H1 (cell line): Measurements from ENCODE around the gene FOXN3. TPM values are rescaled to one million over a fixed set of nuclear protein-coding genes. Genes with fewer than 3 reads are reported as not detected.

Experiments used
- CTCF ChIA-PET: fragments of 300-600 bp; sonication (Branson Sonifier 250); formaldehyde crosslinking; loops from one replicate; lab custom pipeline; 2021; ENCODE audit not compliant: partially characterized antibody; lab: Charles Lee
- POLR2A ChIA-PET: fragments of 300-600 bp; sonication (Branson Sonifier 250); formaldehyde crosslinking; loops from one replicate; lab custom pipeline; 2021; ENCODE audit warnings: inconsistent platforms; ENCODE audit not compliant: partially characterized antibody; lab: Charles Lee
- DNase-seq, 2 experiments: peaks; one replicate each; pipeline versions ENCODE4 v3.0.0 to v3.0.0-alpha.2; 2010 to 2022; ENCODE audit warnings: low spot score in 2 of 2, low read depth in 1 of 2, mixed read lengths in 1 of 2
- FAIRE-seq: peaks from 2 replicates; lab custom pipeline; 2011; peaks lifted over from hg19 to GRCh38; lab: Jason Lieb, UNC
- H2AFZ ChIP-seq: 2 replicates; pipeline ENCODE4 v1.8.1; 2012; ENCODE audit warnings: low read length, inconsistent platforms
- H2AK5ac ChIP-seq: 2 replicates; pipeline ENCODE4 v1.6.1; 2013; ENCODE audit warnings: low read depth, low read length
- H2BK120ac ChIP-seq: replicated peaks from 2 replicates; pipeline ENCODE3; 2013; ENCODE audit warnings: low read depth, low read length, inconsistent platforms
- H2BK12ac ChIP-seq: 2 replicates; pipeline ENCODE4 v1.6.1; 2013; ENCODE audit warnings: low read depth, low read length
- H2BK15ac ChIP-seq: 2 replicates; pipeline ENCODE4 v1.6.1; 2013; ENCODE audit warnings: low read length
- H2BK20ac ChIP-seq: 2 replicates; pipeline ENCODE4 v1.6.1; 2013; ENCODE audit warnings: low read length
- H2BK5ac ChIP-seq: 2 replicates; pipeline ENCODE4 v1.6.1; 2013; ENCODE audit warnings: low read depth, low read length
- H3K14ac ChIP-seq: 2 replicates; pipeline ENCODE4 v1.6.1; 2013; ENCODE audit warnings: inconsistent platforms; ENCODE audit not compliant: insufficient read length
- H3K18ac ChIP-seq: 2 replicates; pipeline ENCODE4 v1.6.1; 2013; ENCODE audit warnings: low read length; ENCODE audit errors: extremely low read depth
- H3K23ac ChIP-seq: 2 replicates; pipeline ENCODE4 v1.6.1; 2013; ENCODE audit warnings: inconsistent platforms; ENCODE audit not compliant: insufficient read length
- H3K23me2 ChIP-seq: 2 replicates; pipeline ENCODE4 v1.6.1; 2013; ENCODE audit warnings: low read depth, low read length
- H3K27ac ChIP-seq: 2 replicates; pipeline ENCODE4 v1.6.1; 2011; ENCODE audit warnings: low read depth, low read length, inconsistent platforms
- H3K27me3 ChIP-seq, 4 experiments: replicated peaks in 1 of 4; 1 replicate in 1 of 4; 2 replicates in 3 of 4; pipeline versions ENCODE4 v1.6.1 to v1.8.1; 2011 to 2013; ENCODE audit warnings: low read length in 3 of 4, mild to moderate bottlenecking in 3 of 4, inconsistent platforms in 2 of 4, mixed read lengths in 2 of 4, moderate library complexity in 1 of 4; ENCODE audit not compliant: control insufficient read depth in 3 of 4, insufficient read depth in 3 of 4; ENCODE audit errors: extremely low read depth in 1 of 4
- H3K36me3 ChIP-seq, 4 experiments: 2 replicates each; pipeline versions ENCODE4 v1.6.1 to v1.8.1; 2011 to 2013; ENCODE audit warnings: mild to moderate bottlenecking in 4 of 4, low read length in 3 of 4, moderate library complexity in 2 of 4, control low read depth in 1 of 4, inconsistent platforms in 1 of 4; ENCODE audit not compliant: insufficient read depth in 4 of 4, control insufficient read depth in 2 of 4
- H3K4ac ChIP-seq: replicated peaks from 2 replicates; pipeline ENCODE3; 2013; ENCODE audit warnings: low read length, low read depth, mixed read lengths, inconsistent platforms; ENCODE audit not compliant: insufficient read length
- H3K4me1 ChIP-seq, 4 experiments: replicated peaks in 1 of 4; 1 replicate in 1 of 4; 2 replicates in 3 of 4; pipeline versions ENCODE4 v1.6.1 to v1.8.1; 2011 to 2013; ENCODE audit warnings: low read length in 3 of 4, inconsistent platforms in 2 of 4, mixed read lengths in 1 of 4; ENCODE audit not compliant: insufficient read depth in 4 of 4, control insufficient read depth in 3 of 4
- H3K4me2 ChIP-seq, 2 experiments: 2 replicates each; pipeline versions ENCODE4 v1.6.1 to v1.8.1; 2011 to 2013; ENCODE audit warnings: low read depth in 2 of 2, low read length in 2 of 2, control low read depth in 1 of 2, inconsistent platforms in 1 of 2, mild to moderate bottlenecking in 1 of 2; ENCODE audit not compliant: insufficient read depth in 1 of 2
- H3K4me3 ChIP-seq, 4 experiments: fragments of 200-600, 300-600 bp in 1 of 4; sonication (generic), shearing (Covaris generic), sonication (Bioruptor Twin) in 1 of 4; 2 replicates each; pipeline versions ENCODE4 v1.5.1 to v1.8.1; 2011 to 2016; ENCODE audit warnings: low read length in 4 of 4, low read depth in 3 of 4, control low read depth in 2 of 4, inconsistent platforms in 2 of 4, mild to moderate bottlenecking in 2 of 4, mixed read lengths in 1 of 4, moderate library complexity in 1 of 4; ENCODE audit not compliant: insufficient read depth in 2 of 4; ENCODE audit errors: extremely low read depth in 1 of 4
- H3K56ac ChIP-seq: replicated peaks from 2 replicates; pipeline ENCODE3; 2013; ENCODE audit warnings: low read depth, mild to moderate bottlenecking, mixed read lengths, low read length, inconsistent platforms; ENCODE audit not compliant: insufficient read length
- H3K79me1 ChIP-seq: 2 replicates; pipeline ENCODE4 v1.6.1; 2013; ENCODE audit warnings: low read depth, low read length, control low read depth
- H3K79me2 ChIP-seq, 2 experiments: 2 replicates each; pipeline versions ENCODE4 v1.6.1 to v1.8.1; 2012 to 2013; ENCODE audit warnings: low read length in 2 of 2, mild to moderate bottlenecking in 2 of 2, inconsistent platforms in 1 of 2; ENCODE audit not compliant: insufficient read depth in 2 of 2, control insufficient read depth in 1 of 2
- H3K9ac ChIP-seq, 4 experiments: replicated peaks in 1 of 4; 1 replicate in 1 of 4; 2 replicates in 3 of 4; pipeline versions ENCODE4 v1.6.1 to v1.8.1; 2011 to 2013; ENCODE audit warnings: low read depth in 3 of 4, low read length in 3 of 4, control low read depth in 2 of 4, mild to moderate bottlenecking in 2 of 4, moderate library complexity in 2 of 4, inconsistent platforms in 1 of 4; ENCODE audit errors: extremely low read depth in 1 of 4
- H3K9me3 ChIP-seq, 2 experiments: 2 replicates each; pipeline versions ENCODE4 v1.6.1 to v1.8.1; 2012 to 2013; ENCODE audit warnings: mild to moderate bottlenecking in 2 of 2, moderate library complexity in 2 of 2, control low read depth in 1 of 2, inconsistent platforms in 1 of 2, low read depth in 1 of 2, low read length in 1 of 2, mixed read lengths in 1 of 2; ENCODE audit not compliant: insufficient read depth in 2 of 2
- H4K20me1 ChIP-seq, 2 experiments: replicated peaks in 1 of 2; 2 replicates each; pipeline versions ENCODE3 to v1.8.1; 2011 to 2013; ENCODE audit warnings: inconsistent platforms in 2 of 2, low read length in 2 of 2, mild to moderate bottlenecking in 1 of 2; ENCODE audit not compliant: insufficient read depth in 2 of 2, control insufficient read depth in 1 of 2
- H4K5ac ChIP-seq: 2 replicates; pipeline ENCODE4 v1.6.1; 2013; ENCODE audit warnings: low read length, low read depth, mixed read lengths, inconsistent platforms; ENCODE audit not compliant: insufficient read length
- H4K8ac ChIP-seq: 2 replicates; pipeline ENCODE4 v1.8.0; 2013; ENCODE audit warnings: mild to moderate bottlenecking, moderate library complexity, low read length, inconsistent platforms; ENCODE audit not compliant: insufficient read depth; ENCODE audit errors: extremely low read depth
- H4K91ac ChIP-seq: replicated peaks from 2 replicates; pipeline ENCODE3; 2013; ENCODE audit warnings: low read length, mixed read lengths, inconsistent platforms; ENCODE audit not compliant: insufficient read length
- ASH2L ChIP-seq: fragments of 200-600, 300-600 bp; sonication (generic); IDR thresholded peaks from one replicate; pipeline ENCODE4 v1.7.1; 2017; ENCODE audit warnings: low read length
- CBX5 ChIP-seq: fragments of 300-800, 300-1000 bp; sonication (generic); IDR thresholded peaks from 2 replicates; pipeline ENCODE4 v1.7.1; 2016; ENCODE audit warnings: antibody characterized with exemption, low read length, low read depth
- GABPA ChIP-seq: IDR thresholded peaks from 2 replicates; pipeline ENCODE4 v1.6.1; 2011; ENCODE audit warnings: mild to moderate bottlenecking, low read length, moderate library complexity, borderline replicate concordance; ENCODE audit not compliant: insufficient read depth
- JUND ChIP-seq: IDR thresholded peaks from 2 replicates; pipeline ENCODE4 v1.6.1; 2011; ENCODE audit warnings: mild to moderate bottlenecking, improper control_type of control experiment, low read length
- KDM5A ChIP-seq: fragments of 200-600 bp; IDR thresholded peaks from 2 replicates; pipeline ENCODE4 v1.7.1; 2012; ENCODE audit warnings: mild to moderate bottlenecking, low read length, inconsistent platforms, mixed read lengths
- NRF1 ChIP-seq: IDR thresholded peaks from 2 replicates; pipeline ENCODE4 v1.6.1; 2011; ENCODE audit warnings: mild to moderate bottlenecking, low read depth, low read length, improper control_type of control experiment
- POU5F1 ChIP-seq: IDR thresholded peaks from 2 replicates; pipeline ENCODE4 v1.6.1; 2011; ENCODE audit warnings: low read depth, mild to moderate bottlenecking, low read length, moderate library complexity
- RFX5 ChIP-seq: IDR thresholded peaks from 2 replicates; pipeline ENCODE4 v1.6.1; 2011; ENCODE audit warnings: low read depth, low read length, improper control_type of control experiment, borderline replicate concordance
- SIN3A ChIP-seq, 2 experiments: IDR thresholded peaks in 1 of 2; conservative IDR thresholded peaks in 1 of 2; 2 replicates each; pipeline ENCODE4 v1.6.1; 2011 to 2012; ENCODE audit warnings: low read length in 2 of 2, improper control_type of control experiment in 1 of 2, low read depth in 1 of 2, mild to moderate bottlenecking in 1 of 2
- SIRT6 ChIP-seq: IDR thresholded peaks from one replicate; pipeline ENCODE4 v1.7.1; 2012; ENCODE audit warnings: low read length, inconsistent platforms
- SP1 ChIP-seq: IDR thresholded peaks from 2 replicates; pipeline ENCODE4 v1.6.1; 2011; ENCODE audit warnings: low read depth, low read length
- TBP ChIP-seq: IDR thresholded peaks from 2 replicates; pipeline ENCODE4 v1.6.1; 2011; ENCODE audit warnings: low read depth, low read length, improper control_type of control experiment
- WGBS, 2 experiments: shearing (Covaris generic) in 1 of 2; methylation state at CpG; one replicate each; pipeline versions ENCODE4 v1.1.6 to v1.1.7; 2013 to 2015; ENCODE audit warnings: low lambda C conversion rate in 2 of 2, mixed read lengths in 2 of 2, inconsistent platforms in 1 of 2, low coverage in 1 of 2, missing lambda C conversion rate in 1 of 2; ENCODE audit not compliant: insufficient replicate concordance in 2 of 2, insufficient coverage in 1 of 2, insufficient read length in 1 of 2; ENCODE audit errors: extremely low coverage in 1 of 2, missing lambda C conversion rate in 1 of 2; 5-methylcytosine and 5-hydroxymethylcytosine counted together
- polyA plus RNA-seq, 7 experiments: library from polyadenylated mRNA; depleted of rRNA in 3 of 7; stranded (reverse) in 5 of 7; unstranded in 2 of 7; fragments of >200 nt in 5 of 7; fragments of 200-250 nt in 2 of 7; gene quantifications; 1 replicate in 5 of 7; 2 replicates in 1 of 7; 4 replicates in 1 of 7; pipeline versions ENCODE4 v1.2.1 to v1.2.3, GENCODE V29; 2011 to 2013; ENCODE audit warnings: missing spikeins in 2 of 7, mixed read lengths in 2 of 7
- total RNA-seq: library from RNA; stranded (reverse); fragmentation: NEBNext Ultra II Directional; extraction: Animal tissue kit (Norgen Biotek cat#: 25700); gene quantifications from 2 replicates; pipeline ENCODE4 v1.2.1, GENCODE V29; 2021

Gene FOXN3
- total and polyA plus RNA-seq, 2 of the 8 experiments (the other 6 are each of a cell fraction or from before 2014, with no cell fraction given): 52.6 to 178 TPM

GRCh38 chr14:89382901-89383845 lies 33.9 kb downstream of the FOXN3 start:
- H4K20me1 ChIP-seq: peaks cover 25 to 32% of the 10 kb centered on the region in 2 experiments
- no peak overlapping the region for H3K14ac ChIP-seq
- H4K8ac ChIP-seq: no peak overlapping the region
- H3K18ac ChIP-seq: no peak overlapping the region
- no peaks in the 10 kb centered on the region; a peak in 1 of 8 replicates for H3K36me3 ChIP-seq
- POLR2A ChIA-PET: interaction anchor here (1.2 to 1.9 kb wide), 2 partner anchors 11 to 14 kb away, joined by 3 to 8 read pairs; no protein-coding TSS in a partner anchor
- H3K79me2 ChIP-seq: peaks cover 30 to 100% of the 10 kb centered on the region in 2 experiments
- no peak overlapping the region for H2BK12ac ChIP-seq
- no peak overlapping the region for H2AFZ ChIP-seq
- H3K4me2 ChIP-seq: no peak overlapping the region
- H3K79me1 ChIP-seq: peaks cover 22% of the 10 kb centered on the region
- H2BK120ac ChIP-seq: no peak overlapping the region
- H2BK15ac ChIP-seq: no peak overlapping the region
- H2BK5ac ChIP-seq: no peak overlapping the region
- H4K5ac ChIP-seq: no peak overlapping the region
- no peak for DNase-seq
- TF ChIP-seq ASH2L: no peak
- no peak for TF ChIP-seq JUND
- TF ChIP-seq SIN3A (conservative IDR thresholded peaks at IDR 0.05 in 1 of 2, IDR thresholded peaks at IDR 0.05 in 1 of 2; ENCODE audit: low read depth in 1 of 2, low read length in 2 of 2): no peak
- no peak for TF ChIP-seq SP1
- TF ChIP-seq CBX5: no peak
- no peak for TF ChIP-seq GABPA
- no peak for TF ChIP-seq POU5F1
- no peak for TF ChIP-seq SIRT6
- TF ChIP-seq RFX5: no peak
- TF ChIP-seq TBP: no peak
- no peak for TF ChIP-seq KDM5A
- TF ChIP-seq NRF1: no peak
- TF ChIP-seq, all 59 proteins: peak for 0
- H3K4me3 ChIP-seq: no peak overlapping the region
- no peak overlapping the region for H3K56ac ChIP-seq
- peaks cover 2 to 8% (median 7%) of the 10 kb centered on the region in 4 experiments; a peak in 6 of 7 replicates for H3K4me1 ChIP-seq
- H3K9me3 ChIP-seq: peaks cover 0 to 4% of the 10 kb centered on the region in 2 experiments; a peak in 2 of 4 replicates
- H3K27ac ChIP-seq: no peak overlapping the region
- WGBS, 2 experiments: 90% methylated on average over 14 of the region's 14 CpGs; no CpG with 5 or more reads in 1 of the 2 experiments
- CTCF ChIA-PET: interaction anchor here (1.2 to 1.7 kb wide), 3 partner anchors 14 to 66 kb away, joined by 3 to 4 read pairs (median 3); no protein-coding TSS in a partner anchor
- no peak overlapping the region for H3K9ac ChIP-seq
- no peaks in the 10 kb centered on the region for H3K27me3 ChIP-seq
- no peak overlapping the region for H2BK20ac ChIP-seq
- no peaks in the 10 kb centered on the region for H3K23me2 ChIP-seq
- no peak overlapping the region for H4K91ac ChIP-seq
- no peak overlapping the region for H2AK5ac ChIP-seq
- no peak for FAIRE-seq
- no peak overlapping the region for H3K23ac ChIP-seq
- H3K4ac ChIP-seq: no peak overlapping the region
